Measurements from ENCODE around the gene ARHGEF16. TPM values are rescaled to one million over a fixed set of nuclear protein-coding genes. Genes with fewer than 3 reads are reported as not detected.

ARHGEF16 gene
- total RNA-seq, 1 donor from 2014 or later: not detected

- no peak for DNase-seq
- CTCF ChIA-PET: no interaction called here
Measured at GRCh38 chr1:3472906-3473305, 18.4 kb downstream of the ARHGEF16 start.

DNA sequence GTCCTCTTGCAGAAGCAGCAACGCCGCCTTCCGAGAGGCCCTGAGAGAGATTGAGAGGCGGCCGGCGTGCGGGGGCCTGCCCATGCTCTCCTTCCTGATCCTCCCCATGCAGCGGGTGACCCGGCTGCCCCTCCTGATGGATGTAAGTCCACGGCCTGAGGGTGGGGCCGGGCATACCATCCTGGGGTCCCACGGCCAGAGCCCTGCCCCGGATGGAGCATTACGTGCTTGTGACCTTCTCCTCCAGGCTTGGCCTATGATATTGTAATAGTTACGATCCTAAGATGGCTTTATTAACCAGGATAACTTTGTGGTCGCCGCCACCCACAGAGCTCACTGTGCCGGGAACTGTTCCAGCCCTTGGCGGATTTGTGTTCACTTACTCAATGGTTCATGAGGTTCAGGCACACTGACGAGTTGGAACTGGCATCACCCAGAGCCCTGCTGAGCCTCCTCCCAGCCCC is 18.9 kb downstream of the ARHGEF16 start:
- intact Hi-C loops (cut with micrococcal nuclease): no loop called here
- no peak overlapping the region for H3K4me3 Mint-ChIP-seq
- DNase-seq (no peak), ATAC-seq (ENCODE audit: low read depth) (no peak)
- H3K27ac Mint-ChIP-seq: no peak overlapping the region
- CTCF ChIA-PET: no interaction called here
- TF ChIP-seq, protein P1, sequence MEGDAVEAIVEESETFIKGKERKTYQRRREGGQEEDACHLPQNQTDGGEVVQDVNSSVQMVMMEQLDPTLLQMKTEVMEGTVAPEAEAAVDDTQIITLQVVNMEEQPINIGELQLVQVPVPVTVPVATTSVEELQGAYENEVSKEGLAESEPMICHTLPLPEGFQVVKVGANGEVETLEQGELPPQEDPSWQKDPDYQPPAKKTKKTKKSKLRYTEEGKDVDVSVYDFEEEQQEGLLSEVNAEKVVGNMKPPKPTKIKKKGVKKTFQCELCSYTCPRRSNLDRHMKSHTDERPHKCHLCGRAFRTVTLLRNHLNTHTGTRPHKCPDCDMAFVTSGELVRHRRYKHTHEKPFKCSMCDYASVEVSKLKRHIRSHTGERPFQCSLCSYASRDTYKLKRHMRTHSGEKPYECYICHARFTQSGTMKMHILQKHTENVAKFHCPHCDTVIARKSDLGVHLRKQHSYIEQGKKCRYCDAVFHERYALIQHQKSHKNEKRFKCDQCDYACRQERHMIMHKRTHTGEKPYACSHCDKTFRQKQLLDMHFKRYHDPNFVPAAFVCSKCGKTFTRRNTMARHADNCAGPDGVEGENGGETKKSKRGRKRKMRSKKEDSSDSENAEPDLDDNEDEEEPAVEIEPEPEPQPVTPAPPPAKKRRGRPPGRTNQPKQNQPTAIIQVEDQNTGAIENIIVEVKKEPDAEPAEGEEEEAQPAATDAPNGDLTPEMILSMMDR (IDR thresholded peaks at IDR 0.05): no peak
- no peaks in the 10 kb centered on the region for H3K9me3 Mint-ChIP-seq
- POLR2A ChIA-PET: no interaction called here
- H3K36me3 Mint-ChIP-seq (ENCODE audit: low read depth): no peaks in the 10 kb centered on the region
- no peaks in the 10 kb centered on the region for H3K27me3 Mint-ChIP-seq
- H3K4me1 Mint-ChIP-seq: no peaks in the 10 kb centered on the region

More at GRCh38 chr1:3472906-3473305, 18.4 kb downstream of the ARHGEF16 start:
- POLR2A ChIA-PET: no interaction called here
- TF ChIP-seq, protein P1 (IDR thresholded peaks at IDR 0.05): no peak
- intact Hi-C loops (cut with micrococcal nuclease): no loop called here
- Mint-ChIP-seq H3K4me1 (no peaks in the 10 kb centered on the region), H3K36me3 (ENCODE audit: low read depth) (no peaks in the 10 kb centered on the region), H3K9me3 (no peaks in the 10 kb centered on the region), H3K27me3 (no peaks in the 10 kb centered on the region), H3K27ac (no peak overlapping the region), H3K4me3 (no peak overlapping the region)
- no peak for ATAC-seq (ENCODE audit: low read depth)

DNA sequence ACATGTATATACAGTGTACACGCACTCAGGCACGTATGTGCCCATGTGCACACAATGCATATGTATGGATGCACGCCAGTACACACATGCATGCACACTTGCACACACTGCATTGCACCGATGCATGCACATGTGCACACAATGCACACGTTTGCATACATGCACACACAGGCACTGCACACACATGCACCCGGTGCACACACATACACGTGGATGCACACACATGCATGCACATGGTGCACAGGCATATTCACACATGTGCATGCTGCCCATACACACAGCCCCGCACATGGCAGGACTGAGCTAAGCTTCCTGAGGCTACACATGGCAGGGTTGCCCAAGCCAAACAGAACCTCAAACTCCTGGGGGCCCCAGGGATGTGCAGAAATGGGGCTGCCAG is 19.6 kb downstream of the ARHGEF16 start:
- Mint-ChIP-seq H3K36me3 (ENCODE audit: low read depth) (no peaks in the 10 kb centered on the region), H3K4me1 (no peaks in the 10 kb centered on the region), H3K9me3 (no peaks in the 10 kb centered on the region), H3K27me3 (no peaks in the 10 kb centered on the region), H3K4me3 (no peak overlapping the region), H3K27ac (no peak overlapping the region)
- ATAC-seq (ENCODE audit: low read depth): no peak
- TF ChIP-seq, protein P1 (IDR thresholded peaks at IDR 0.05): no peak
- no peak for DNase-seq
- POLR2A ChIA-PET: no interaction called here
- CTCF ChIA-PET: no interaction called here
- intact Hi-C loops (cut with micrococcal nuclease): no loop called here

DNA sequence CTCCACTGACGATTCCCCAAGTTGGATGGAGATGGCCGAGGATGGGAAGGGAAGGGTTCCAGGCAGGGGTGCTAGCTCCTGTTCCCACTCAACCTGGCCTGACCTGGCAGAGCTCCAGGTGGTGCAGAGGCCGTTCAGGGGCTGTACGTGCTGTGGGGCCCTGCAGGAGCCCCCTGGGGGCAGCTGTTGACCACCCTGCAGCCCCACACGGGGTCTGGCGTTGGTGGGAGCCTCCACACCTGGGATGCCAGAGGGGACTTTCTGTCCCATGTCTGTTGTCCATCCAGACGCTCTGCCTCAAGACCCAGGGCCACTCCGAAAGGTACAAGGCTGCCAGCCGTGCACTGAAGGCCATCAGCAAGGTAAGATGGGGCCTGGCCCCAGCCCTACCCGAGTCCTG is 20.0 kb downstream of the ARHGEF16 start:
- Mint-ChIP-seq H3K4me1 (no peaks in the 10 kb centered on the region), H3K9me3 (no peaks in the 10 kb centered on the region), H3K27me3 (no peaks in the 10 kb centered on the region), H3K4me3 (no peak overlapping the region), H3K27ac (no peak overlapping the region), H3K36me3 (ENCODE audit: low read depth) (no peaks in the 10 kb centered on the region)
- ChIA-PET CTCF (no interaction called here), POLR2A (no interaction called here)
- TF ChIP-seq, protein P1 (IDR thresholded peaks at IDR 0.05): no peak
- intact Hi-C loops (cut with micrococcal nuclease): no loop called here
- DNase-seq (no peak), ATAC-seq (ENCODE audit: low read depth) (no peak)

DNA sequence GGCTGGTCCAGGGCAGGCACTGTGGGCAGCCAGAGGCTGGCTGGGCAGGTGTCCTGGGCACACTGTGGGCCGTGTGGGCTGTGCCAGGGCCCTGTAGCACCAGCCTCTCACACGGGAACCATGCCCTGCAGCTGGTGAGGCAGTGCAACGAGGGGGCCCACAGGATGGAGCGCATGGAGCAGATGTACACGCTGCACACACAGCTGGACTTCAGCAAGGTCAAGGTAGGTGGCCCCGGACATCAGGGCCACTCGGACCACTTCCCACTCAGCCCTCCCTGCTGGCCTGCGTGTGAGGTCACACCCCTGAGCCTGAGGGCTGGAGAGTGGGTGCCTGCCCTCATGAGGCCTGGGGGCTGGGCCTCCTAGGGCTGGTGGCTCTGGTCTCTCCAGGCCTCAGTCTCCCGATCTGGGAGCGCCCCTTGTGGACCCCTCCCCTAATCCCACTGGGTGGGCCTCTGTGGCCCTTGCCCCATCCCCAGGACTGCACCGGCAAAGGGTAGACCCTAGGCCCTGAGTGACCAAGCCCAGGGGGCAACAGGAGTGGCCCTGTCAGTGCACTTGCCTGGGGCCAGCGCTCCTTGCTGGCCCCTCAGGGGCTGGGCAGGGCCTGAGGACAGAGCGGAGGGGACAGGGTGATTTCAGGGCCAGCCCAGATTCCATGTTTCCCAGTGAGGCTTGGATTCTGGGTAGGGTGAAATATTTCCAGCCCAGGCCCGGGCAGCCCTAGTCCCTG is 21.5 kb downstream of the ARHGEF16 start:
- no peaks in the 10 kb centered on the region for H3K36me3 Mint-ChIP-seq (ENCODE audit: low read depth)
- ChIA-PET POLR2A (no interaction called here), CTCF (no interaction called here)
- no peak for DNase-seq
- H3K27ac Mint-ChIP-seq: no peak overlapping the region
- TF ChIP-seq, protein P1 (IDR thresholded peaks at IDR 0.05): no peak
- intact Hi-C loops (cut with micrococcal nuclease): no loop called here
- H3K4me3 Mint-ChIP-seq: no peak overlapping the region
- ATAC-seq (ENCODE audit: low read depth): no peak
- H3K9me3 Mint-ChIP-seq: no peaks in the 10 kb centered on the region
- no peaks in the 10 kb centered on the region for H3K27me3 Mint-ChIP-seq
- H3K4me1 Mint-ChIP-seq: no peaks in the 10 kb centered on the region

Data from activated B cell treated with CpG ODN at 0.5 μM for 24 hours (primary cell).